Measurements from ENCODE around the gene LPIN1.

LPIN1 gene, protein sequence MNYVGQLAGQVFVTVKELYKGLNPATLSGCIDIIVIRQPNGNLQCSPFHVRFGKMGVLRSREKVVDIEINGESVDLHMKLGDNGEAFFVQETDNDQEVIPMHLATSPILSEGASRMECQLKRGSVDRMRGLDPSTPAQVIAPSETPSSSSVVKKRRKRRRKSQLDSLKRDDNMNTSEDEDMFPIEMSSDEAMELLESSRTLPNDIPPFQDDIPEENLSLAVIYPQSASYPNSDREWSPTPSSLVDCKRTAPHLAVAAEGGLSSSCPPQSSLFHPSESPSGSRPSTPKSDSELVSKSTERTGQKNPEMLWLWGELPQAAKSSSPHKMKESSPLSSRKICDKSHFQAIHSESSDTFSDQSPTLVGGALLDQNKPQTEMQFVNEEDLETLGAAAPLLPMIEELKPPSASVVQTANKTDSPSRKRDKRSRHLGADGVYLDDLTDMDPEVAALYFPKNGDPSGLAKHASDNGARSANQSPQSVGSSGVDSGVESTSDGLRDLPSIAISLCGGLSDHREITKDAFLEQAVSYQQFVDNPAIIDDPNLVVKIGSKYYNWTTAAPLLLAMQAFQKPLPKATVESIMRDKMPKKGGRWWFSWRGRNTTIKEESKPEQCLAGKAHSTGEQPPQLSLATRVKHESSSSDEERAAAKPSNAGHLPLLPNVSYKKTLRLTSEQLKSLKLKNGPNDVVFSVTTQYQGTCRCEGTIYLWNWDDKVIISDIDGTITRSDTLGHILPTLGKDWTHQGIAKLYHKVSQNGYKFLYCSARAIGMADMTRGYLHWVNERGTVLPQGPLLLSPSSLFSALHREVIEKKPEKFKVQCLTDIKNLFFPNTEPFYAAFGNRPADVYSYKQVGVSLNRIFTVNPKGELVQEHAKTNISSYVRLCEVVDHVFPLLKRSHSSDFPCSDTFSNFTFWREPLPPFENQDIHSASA

DNA sequence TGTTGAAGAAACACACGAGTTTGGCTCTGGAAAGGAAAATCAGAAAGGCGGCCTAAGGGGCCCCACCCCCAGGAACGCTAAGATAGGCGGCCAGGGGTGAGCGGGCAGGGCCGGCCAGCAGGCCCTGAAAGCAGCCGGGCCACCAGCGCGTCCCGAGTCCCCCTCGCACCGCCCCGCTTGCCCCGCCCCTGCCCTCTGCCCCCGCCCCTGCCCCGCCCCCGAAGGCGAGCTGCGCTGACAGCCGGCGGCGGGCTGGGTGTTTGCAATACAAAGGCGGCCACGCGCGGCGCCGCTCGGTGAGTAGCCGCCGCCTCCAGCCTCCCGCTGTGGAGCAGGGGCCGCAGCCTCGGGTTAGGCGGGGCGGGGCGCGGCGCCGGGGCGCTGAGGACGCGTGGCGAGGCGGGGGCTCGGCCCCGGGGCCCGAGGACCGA is at the start of gene LPIN1:
Gene LPIN1, plus strand, starts transcription at position 257 of the 431 bp plus-strand sequence. CDS start 18,910 bp downstream, outside the sequence.
- in situ Hi-C loops (cut with MboI; ENCODE audit: low pct_unique_long_range_greater_than_20kb, low sequenced_read_pairs) = no loop called here
- DNase-seq = peak; percentile 49

DNA sequence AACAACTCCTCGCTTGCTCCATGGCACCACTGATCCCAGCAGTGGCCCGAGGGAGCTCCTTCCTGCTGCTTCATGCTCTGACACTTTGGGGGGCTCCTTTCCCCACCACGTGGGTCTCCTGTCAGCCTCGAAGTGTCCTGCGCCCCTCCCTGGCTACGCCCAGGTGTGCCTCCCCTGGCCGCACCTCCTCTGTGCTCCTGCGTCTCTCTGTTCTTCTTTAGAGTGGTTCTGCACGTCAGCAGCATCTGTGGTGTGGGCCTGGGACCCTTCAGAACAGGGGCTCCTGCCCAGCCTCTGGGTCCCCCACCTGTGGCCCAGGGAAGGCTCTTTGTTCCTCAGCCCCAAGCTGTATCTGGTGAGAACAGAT is 49.7 kb upstream of the LPIN1 start:
- no peak for DNase-seq
- in situ Hi-C loops (cut with MboI; ENCODE audit: low pct_unique_long_range_greater_than_20kb, low sequenced_read_pairs) = loop anchor here (25.0 kb wide), 1 partner anchor 91 kb away; no protein-coding TSS in a partner anchor

DNA sequence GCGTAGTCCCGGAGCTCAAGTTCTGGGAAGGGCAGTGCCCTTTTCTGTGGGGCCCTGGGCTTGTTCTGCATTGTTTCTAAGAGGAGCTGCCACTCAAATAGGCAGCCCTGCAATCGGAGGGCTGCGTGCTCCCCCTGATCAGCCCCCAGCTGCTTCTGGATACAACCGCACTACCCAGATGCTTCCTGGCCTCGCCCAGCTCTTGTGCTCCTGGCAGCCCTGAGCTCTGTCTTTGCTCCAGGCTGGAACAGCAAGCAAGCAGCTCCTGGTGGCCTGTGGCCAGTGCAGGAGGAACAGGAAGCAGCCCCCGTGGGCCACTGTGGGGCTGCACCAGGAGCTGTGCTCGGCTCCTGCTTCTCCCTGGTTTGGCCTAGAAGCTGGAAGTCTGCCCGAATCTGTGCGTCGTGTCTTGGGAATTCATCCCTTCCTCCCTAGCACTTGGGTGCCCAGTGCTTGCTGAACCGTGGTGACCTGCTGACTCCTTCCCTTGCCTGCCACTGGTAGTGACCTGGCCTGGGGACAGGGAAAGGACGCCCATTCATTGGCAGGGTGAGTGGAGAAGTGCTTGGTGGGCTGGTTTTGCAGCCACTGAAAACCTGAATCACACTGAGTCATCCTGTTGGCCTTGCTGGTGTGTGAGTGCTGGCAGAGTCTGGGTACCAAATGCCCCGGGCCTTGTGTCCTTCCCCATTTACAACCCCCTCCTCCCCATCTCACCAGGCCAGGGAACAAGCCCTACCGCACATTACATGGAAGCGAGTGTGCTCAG is 49.1 kb upstream of the LPIN1 start:
- in situ Hi-C loops (cut with MboI; ENCODE audit: low pct_unique_long_range_greater_than_20kb, low sequenced_read_pairs) = loop anchor here (25.0 kb wide), 1 partner anchor 90 kb away; no protein-coding TSS in a partner anchor
- peak; percentile 92 for DNase-seq

DNA sequence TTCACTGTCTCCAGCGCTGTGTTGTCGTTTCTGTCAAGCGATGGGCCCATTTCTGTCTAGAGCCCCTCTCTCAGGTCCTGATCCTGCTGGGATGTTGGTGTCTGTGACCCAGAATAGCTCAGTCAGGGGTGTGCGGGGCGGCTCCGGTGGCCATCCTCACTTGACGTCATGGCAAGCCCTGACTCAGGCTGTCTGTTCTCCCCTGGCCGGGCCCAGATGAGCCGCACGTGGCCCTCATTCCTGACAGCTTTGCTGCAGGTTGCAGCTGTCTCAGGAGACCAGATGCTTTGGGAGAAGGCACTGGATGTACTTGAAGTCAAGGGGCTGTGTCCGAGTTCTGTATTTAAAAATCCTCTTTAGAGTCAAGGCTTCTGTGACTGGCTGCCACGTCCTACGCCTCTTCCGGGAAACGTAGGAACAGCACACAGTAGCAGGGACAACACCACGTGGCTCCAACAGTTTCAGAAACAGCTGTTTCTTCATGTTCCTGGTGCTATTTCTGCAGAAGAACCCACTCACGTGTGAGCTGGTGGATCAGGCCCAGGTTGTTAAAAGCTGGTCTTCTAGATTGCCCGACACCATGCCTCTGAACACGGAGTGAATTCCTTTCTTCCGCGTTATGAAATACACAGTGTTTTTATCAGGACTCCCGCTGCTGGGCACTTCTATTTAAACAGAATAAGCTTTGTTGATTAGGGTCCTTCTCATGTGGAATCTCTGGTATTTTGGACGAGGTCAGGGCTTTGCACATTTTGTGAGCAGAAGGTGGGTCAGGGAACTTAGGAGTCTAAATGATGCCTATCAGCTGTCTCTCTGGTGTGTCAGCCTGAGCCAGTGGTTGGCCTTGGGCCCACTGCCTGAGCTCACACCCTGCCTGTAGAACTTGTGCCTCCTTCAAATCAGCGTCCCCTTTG is 48.2 kb upstream of the LPIN1 start:
- DNase-seq = no peak
- in situ Hi-C loops (cut with MboI; ENCODE audit: low pct_unique_long_range_greater_than_20kb, low sequenced_read_pairs) = loop anchor here (25.0 kb wide), 1 partner anchor 89 kb away; no protein-coding TSS in a partner anchor

DNA sequence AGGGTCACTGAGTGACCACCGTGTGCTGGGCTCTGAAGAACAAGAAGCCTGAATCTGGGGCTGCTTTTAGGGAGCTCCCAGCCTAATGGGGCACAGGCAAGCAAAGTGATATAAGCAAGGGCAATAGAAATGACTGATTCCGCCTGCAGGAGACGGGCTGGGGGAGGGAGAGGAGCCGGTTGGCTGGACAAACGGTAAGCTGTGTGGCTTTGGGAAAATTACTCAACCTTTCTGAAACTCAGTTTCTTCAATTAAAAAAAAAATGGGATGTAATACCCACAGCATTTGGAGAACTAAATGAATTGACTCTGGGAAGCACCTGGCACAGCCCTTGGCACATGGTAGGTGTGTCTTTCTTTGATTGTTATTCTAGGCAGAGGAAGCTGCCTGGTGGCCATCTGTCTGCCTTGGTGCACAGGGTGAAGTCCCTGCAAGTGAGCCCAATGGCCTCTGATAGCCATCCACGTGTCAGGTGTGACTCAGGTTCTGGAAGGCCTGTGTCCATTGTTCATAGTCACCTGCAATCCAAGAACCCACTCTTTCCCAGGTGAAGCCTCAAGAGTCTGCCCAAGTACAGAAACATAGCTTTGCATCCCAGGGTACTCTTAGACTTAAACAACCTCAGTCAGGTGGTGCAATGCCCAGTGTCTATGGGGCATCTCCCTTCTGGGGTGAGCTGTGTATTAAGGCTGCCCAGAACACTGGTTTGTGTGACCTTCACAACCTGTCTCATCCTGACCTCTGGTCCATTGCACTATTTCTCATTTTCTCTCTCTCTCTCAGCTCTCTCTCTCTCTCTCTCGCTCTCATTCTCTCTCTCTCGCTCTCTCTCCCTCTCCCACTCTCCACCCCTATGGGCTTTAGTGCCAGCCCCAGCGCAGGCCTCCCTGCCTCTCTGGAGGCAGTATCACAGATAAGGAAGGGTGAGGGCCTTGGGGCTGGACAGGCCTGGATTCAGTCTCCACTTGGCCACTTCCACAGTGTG is 46.5 kb upstream of the LPIN1 start:
- no peak for DNase-seq
- in situ Hi-C loops (cut with MboI; ENCODE audit: low pct_unique_long_range_greater_than_20kb, low sequenced_read_pairs) = loop anchor here (25.0 kb wide), 1 partner anchor 87 kb away; no protein-coding TSS in a partner anchor

DNA sequence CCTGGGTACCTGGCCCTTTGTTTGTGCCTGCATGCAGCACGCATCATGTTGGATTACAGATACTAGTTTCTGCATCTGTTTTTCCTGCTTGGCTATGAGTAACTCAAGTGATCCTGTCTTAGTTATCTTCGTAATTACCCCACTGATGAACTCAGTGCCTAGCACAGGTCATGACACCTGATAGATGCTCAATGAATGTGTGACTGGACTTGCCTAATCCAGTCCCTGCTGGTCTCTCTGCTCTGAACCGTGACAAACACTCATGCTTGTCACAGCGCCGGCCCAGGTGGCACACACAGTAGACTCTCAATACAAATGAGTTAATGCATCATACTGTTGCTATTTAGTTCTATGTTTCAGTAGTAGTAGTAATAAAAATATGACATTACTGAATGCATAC is 45.2 kb upstream of the LPIN1 start:
- in situ Hi-C loops (cut with MboI; ENCODE audit: low pct_unique_long_range_greater_than_20kb, low sequenced_read_pairs) = no loop called here
- no peak for DNase-seq

DNA sequence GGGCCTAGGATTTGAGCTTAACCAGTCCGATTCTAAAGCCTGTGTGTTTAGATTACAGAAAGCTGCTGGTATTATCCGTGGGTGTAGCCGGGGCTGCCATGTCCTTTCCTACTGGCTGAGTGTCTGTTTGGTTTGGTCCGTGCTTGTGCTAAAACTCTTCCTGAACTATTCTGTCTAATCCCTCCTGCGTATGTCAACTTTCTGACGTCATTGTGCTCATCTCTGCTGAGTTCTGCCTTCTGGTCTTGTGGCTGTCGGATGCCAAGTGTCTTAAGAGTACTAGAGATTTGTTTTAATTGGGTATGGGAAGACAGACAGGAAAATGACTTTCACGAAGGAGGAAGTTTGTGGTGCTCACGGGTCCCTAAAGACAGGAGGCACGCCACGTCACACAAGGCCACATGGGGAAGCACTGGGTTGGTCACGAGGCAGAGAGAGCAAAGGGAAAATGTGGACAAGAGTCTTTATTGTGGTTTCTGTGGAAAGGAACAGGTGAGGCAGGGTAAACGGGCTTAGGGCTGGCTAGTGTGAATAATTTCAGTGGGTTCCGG is 44.6 kb upstream of the LPIN1 start:
- in situ Hi-C loops (cut with MboI; ENCODE audit: low pct_unique_long_range_greater_than_20kb, low sequenced_read_pairs) = no loop called here
- peak; percentile 91 for DNase-seq

DNA sequence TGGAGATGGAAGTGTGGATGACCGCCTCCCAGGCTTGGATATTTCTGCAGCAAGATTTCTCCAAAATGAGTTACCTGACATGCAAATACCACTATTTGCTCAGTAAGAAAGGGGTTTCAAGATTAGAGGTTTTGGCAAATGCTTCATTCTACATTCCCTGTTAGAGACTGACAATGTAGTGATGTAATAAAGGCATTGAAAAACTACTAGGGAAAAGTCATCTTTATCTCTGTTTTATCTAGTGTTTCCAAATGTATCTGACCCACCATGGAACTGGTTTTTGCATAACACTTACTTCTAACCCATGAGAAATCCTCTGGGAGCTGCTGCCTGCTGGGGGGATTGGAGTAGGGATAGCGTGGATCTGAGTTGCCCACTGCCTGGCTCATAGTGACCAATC is 43.5 kb upstream of the LPIN1 start:
- DNase-seq = no peak
- in situ Hi-C loops (cut with MboI; ENCODE audit: low pct_unique_long_range_greater_than_20kb, low sequenced_read_pairs) = no loop called here

DNA sequence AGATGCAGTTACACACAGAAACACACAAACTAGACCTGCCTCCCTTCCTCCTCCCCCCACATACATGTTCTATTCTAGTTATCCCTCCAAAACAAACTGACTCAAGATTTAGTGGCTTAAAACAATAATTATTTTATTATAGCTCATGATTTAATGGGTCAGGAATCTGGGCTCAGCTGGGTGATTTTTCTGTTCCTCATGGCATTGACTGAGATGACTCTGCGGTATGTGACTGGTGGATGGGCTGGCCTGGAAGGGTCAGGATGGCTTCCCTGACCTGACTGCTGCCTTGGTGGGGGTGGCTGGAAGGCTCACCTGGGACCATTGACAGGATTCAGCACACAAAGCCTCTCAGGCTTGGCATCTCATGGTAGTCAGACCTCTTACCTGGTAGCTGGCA is 42.7 kb upstream of the LPIN1 start:
- in situ Hi-C loops (cut with MboI; ENCODE audit: low pct_unique_long_range_greater_than_20kb, low sequenced_read_pairs) = no loop called here
- DNase-seq = no peak

DNA sequence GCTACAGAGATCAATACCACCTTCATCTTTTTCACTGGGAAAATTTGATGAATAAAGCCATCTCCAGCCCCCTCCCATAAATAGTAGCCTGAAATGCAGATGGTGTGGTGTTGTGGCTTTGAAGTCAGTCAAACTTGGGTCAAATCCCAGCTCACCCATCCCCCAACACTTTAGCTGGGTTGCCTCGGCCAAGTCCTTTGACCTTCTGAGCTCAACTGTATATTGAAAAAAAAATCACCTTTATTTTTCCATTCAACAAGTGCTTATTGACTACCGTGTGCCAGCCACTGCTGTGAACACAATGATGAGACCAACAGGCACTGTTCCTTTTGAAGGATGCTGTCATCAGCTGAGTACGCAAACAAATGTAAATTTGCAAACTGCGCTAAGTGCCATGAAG is 41.4 kb upstream of the LPIN1 start:
- DNase-seq = no peak
- in situ Hi-C loops (cut with MboI; ENCODE audit: low pct_unique_long_range_greater_than_20kb, low sequenced_read_pairs) = no loop called here

DNA sequence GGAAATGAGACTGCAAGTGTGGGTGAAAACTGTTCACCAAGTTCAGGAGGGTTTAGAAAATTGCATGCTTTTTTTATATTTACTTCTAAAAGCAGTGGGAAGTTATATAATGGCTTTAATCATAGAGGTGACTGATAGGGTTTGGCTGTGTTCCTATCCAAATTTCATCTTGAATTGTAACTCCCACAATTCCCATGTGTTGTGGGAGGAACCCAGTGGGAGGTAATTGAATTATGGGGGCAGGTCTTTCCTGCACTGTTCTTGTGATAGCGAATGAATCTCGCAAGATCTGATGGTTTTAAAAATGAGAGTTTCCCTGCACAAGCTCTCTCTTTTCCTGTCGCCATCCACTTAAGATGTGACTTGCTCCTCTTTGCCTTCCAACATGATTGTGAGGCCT is 40.7 kb upstream of the LPIN1 start:
- DNase-seq = no peak
- in situ Hi-C loops (cut with MboI; ENCODE audit: low pct_unique_long_range_greater_than_20kb, low sequenced_read_pairs) = no loop called here

DNA sequence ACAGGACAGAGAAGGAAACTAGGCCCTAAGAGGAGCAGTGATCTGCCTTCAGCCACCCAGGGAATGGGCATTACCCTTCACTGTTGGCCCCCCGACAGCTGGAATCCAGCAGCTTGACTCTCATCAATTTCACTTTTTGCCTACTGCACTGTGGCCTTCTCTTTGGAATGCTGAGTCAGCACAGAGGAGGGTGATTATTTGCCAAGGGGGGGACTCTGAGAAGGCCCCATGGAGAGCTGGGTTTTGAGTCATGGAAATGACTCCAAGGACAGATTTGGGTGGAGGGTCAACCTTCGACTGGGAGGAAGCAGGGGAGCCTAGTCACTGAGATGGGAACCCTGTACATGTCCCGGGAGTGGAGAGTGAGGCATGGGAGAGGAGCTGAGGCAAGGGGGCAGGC is 38.3 kb upstream of the LPIN1 start:
- in situ Hi-C loops (cut with MboI; ENCODE audit: low pct_unique_long_range_greater_than_20kb, low sequenced_read_pairs) = no loop called here

DNA sequence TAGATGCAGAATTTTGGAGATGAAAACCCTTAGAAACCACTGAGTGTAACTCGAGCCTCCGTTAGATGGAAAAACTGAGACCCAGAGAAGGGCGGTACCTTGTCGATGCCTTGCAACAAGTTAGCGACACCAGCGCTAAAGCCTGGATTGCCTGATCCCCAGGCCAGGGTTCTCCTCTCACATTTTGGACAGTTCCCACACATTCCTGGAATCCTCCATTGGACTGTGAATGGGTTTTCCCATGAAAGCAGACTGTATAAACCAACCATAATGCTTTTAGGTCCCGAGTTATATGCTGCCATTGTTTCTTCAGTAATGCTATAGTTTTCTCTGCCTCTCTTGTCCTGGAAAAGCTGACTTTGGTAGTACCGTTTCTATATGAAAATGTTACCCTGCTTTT is 37.1 kb upstream of the LPIN1 start:
- in situ Hi-C loops (cut with MboI; ENCODE audit: low pct_unique_long_range_greater_than_20kb, low sequenced_read_pairs) = no loop called here
- no peak for DNase-seq

More for the DNA sequence above, 38.3 kb upstream of the LPIN1 start:
- no peak for DNase-seq

DNA sequence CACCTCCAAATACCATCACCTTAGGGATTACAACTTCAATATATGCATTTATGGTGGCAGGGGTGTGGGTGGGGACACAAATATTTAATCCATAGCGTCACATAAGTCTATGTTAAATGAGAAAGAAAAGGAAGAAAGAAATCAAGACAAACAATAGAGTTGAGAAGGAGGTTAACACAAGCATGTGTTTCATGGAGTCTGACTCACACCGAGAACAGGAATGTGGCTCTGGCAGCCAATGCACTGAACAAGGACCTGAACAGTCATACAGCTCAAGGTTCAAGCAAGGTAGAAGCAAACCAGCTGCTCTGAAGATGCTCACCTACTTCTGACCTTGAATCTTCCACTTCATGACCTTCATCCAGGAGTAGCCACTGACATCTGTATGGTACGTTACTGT is 36.2 kb upstream of the LPIN1 start:
- in situ Hi-C loops (cut with MboI; ENCODE audit: low pct_unique_long_range_greater_than_20kb, low sequenced_read_pairs) = no loop called here
- no peak for DNase-seq

DNA sequence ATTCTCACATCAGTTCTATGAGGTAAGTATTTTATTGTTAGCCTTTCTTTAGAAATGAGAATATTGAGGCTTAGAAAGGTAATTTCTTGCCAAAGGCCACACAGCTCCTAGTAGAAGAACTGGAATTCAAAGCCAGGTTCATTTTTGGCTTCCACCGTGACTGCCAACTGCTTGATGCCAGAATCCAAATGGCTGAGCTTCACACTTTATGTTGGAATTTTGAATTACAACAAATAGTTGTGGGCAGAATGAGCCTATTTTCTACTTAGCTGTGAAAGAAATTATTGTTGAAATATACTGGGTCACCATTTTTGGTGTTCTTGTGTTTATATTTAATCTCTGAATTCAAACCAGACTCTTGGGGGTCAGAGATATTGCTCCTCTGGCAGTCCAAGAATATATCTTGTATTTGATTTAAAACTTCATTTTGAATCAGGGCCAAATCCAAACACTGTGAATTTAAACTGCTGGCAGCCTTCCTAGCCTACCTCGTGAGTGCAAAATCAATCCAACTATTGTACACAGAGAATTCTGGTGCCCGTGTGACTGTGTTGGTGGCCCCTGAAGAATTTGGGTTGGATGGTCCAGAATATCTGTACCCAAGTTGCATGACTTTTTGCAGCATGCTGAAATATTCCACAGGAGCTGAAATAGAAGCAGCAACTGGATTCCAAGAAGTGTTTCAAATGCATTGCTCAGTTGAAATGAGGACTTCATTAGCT is 35.6 kb upstream of the LPIN1 start:
- DNase-seq = no peak
- in situ Hi-C loops (cut with MboI; ENCODE audit: low pct_unique_long_range_greater_than_20kb, low sequenced_read_pairs) = no loop called here

DNA sequence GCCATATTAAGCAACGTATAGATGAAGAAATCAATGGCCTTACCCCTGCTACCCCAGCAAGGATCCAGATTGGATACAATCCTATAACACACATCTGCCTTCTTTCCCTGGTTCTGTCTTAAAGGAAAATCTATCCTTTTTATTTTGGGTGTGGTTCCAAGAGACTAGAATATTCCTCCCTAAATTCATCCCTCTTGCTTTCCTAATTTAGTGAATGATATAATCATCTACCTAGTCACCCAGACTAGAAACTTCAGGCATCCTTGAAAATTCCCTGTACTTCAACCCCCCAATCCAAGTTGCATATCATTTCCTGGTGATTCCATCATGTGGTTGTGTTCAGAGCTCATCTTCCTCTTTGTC is 35.1 kb upstream of the LPIN1 start:
- DNase-seq = no peak
- in situ Hi-C loops (cut with MboI; ENCODE audit: low pct_unique_long_range_greater_than_20kb, low sequenced_read_pairs) = no loop called here

Measured in KBM-7 (cell line).